ENCODE data around the gene CPPED1.

CPPED1 gene

DNA sequence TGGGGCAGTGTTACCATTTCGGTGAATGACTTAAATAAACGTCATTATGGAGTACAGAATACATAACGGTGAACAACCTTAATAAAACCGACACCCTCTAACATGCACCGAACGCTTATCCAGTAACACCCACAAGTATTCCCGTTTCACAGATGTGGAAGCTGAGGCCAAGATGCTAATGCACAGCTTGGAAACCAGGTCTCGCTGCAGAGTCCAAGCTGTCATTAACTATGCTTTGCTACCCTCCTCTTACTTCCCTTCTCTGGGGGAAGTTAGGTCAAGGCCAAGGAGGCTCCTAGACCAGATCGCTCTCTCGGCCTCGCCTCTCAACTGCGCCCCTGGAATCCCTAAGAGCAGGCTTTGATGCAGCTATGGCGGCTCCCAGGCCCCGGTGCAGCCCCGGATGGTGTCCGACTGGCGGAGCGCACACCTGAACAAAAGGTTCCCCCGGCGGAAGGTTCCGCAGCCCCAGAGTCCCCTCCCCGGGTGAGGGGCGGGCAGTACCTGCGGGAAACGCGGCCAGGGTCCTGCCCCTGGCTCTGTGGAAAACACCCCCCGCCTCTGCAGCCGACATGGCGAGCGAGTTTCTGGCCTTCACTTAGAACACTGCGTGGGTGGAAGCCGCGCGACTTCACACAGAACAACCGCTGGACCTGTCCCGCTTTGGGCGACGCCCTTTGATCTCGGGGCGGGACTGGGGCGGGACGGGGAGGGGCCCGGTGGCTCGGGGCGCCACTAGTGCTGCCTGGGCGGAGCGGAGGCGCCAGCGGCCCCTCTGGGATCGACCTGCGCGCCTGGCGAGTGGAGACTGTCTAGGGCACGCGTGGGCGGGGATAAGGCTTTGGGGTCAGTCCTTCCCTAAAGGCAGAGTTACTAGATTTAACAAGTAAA, at the start of gene CPPED1 (continued):
- TF ChIP-seq ZIC2 (tag by site-specific recombination; IDR thresholded peaks at IDR 0.05) (peak; percentile 91), MEIS1 (CRISPR knock-in tag; IDR thresholded peaks at IDR 0.05; ENCODE audit: borderline replicate concordance) (no peak), ZNF830 (tag by site-specific recombination; IDR thresholded peaks at IDR 0.05; ENCODE audit: low read depth) (no peak), ZNF785 (tag by site-specific recombination; IDR thresholded peaks at IDR 0.05) (peak; percentile 74; the same call in 1 of the 2 replicates), SALL2 (tag by site-specific recombination; IDR thresholded peaks at IDR 0.05; ENCODE audit: borderline replicate concordance) (peak; percentile 76; the same call in 1 of the 2 replicates), ZNF571 (tag by site-specific recombination; IDR thresholded peaks at IDR 0.05) (no peak), SP7 (tag by site-specific recombination; IDR thresholded peaks at IDR 0.05) (peak; percentile 95), ZNF292 (tag by site-specific recombination; IDR thresholded peaks at IDR 0.05; ENCODE audit: borderline replicate concordance, low read depth) (no peak), ZNF426 (tag by site-specific recombination; IDR thresholded peaks at IDR 0.05) (no peak), ZNF610 (tag by site-specific recombination; IDR thresholded peaks at IDR 0.05; ENCODE audit: borderline replicate concordance) (peak; percentile 78), ZBTB8A (tag by site-specific recombination; IDR thresholded peaks at IDR 0.05) (peak; percentile 69), ZFHX2 (tag by site-specific recombination; conservative IDR thresholded peaks at IDR 0.05) (peak; percentile 91), GLIS2 (tag by site-specific recombination; IDR thresholded peaks at IDR 0.05) (peak; percentile 70), EGR2 (tag by site-specific recombination; IDR thresholded peaks at IDR 0.05; ENCODE audit: low read depth) (peak; percentile 80), ZBTB20 (tag by site-specific recombination; IDR thresholded peaks at IDR 0.05) (peak; percentile 85), ZNF670 (tag by site-specific recombination; IDR thresholded peaks at IDR 0.05; ENCODE audit: low read depth) (no peak), HOXA7 (CRISPR knock-in tag; IDR thresholded peaks at IDR 0.05; ENCODE audit: borderline replicate concordance) (no peak), ZNF791 (tag by site-specific recombination; IDR thresholded peaks at IDR 0.05) (no peak), ZNF521 (tag by site-specific recombination; IDR thresholded peaks at IDR 0.05) (no peak), SETDB1 (IDR thresholded peaks at IDR 0.05; ENCODE audit: insufficient read length, low read length) (peak; percentile 68), KLF10 (tag by site-specific recombination; IDR thresholded peaks at IDR 0.05) (peak; percentile 64; the same call in 1 of the 2 replicates), ZBTB48 (tag by site-specific recombination; IDR thresholded peaks at IDR 0.05) (peak; percentile 90), REPIN1 (tag by site-specific recombination; IDR thresholded peaks at IDR 0.05; ENCODE audit: low read depth) (peak; percentile 97), ZNF768 (tag by site-specific recombination; IDR thresholded peaks at IDR 0.05) (peak; percentile 81), SP3 (tag by site-specific recombination; IDR thresholded peaks at IDR 0.05) (peak; percentile 100), TRIM28 (IDR thresholded peaks at IDR 0.05; ENCODE audit: borderline replicate concordance, low read length) (peak; percentile 79; the same call in 1 of the 2 replicates), KLF7 (tag by site-specific recombination; IDR thresholded peaks at IDR 0.05; ENCODE audit: borderline replicate concordance) (peak; percentile 99), ZNF335 (tag by site-specific recombination; conservative IDR thresholded peaks at IDR 0.05) (peak; percentile 94), KLF8 (tag by site-specific recombination; IDR thresholded peaks at IDR 0.05) (peak; percentile 99), GLI4 (tag by site-specific recombination; IDR thresholded peaks at IDR 0.05) (peak; percentile 96), ZNF121 (tag by site-specific recombination; IDR thresholded peaks at IDR 0.05) (0 out of 2 replicates have a peak, but pooled peaks have one; percentile 49), YY1 (tag by site-specific recombination; IDR thresholded peaks at IDR 0.05) (peak; percentile 99), ZNF600 (tag by site-specific recombination; IDR thresholded peaks at IDR 0.05) (peak; percentile 83; the same call in 1 of the 2 replicates), ZNF530 (tag by site-specific recombination; IDR thresholded peaks at IDR 0.05; ENCODE audit: low read depth) (no peak), ZNF561 (tag by site-specific recombination; IDR thresholded peaks at IDR 0.05; ENCODE audit: borderline replicate concordance) (peak; percentile 99)
- TF ChIP-seq, protein P1, sequence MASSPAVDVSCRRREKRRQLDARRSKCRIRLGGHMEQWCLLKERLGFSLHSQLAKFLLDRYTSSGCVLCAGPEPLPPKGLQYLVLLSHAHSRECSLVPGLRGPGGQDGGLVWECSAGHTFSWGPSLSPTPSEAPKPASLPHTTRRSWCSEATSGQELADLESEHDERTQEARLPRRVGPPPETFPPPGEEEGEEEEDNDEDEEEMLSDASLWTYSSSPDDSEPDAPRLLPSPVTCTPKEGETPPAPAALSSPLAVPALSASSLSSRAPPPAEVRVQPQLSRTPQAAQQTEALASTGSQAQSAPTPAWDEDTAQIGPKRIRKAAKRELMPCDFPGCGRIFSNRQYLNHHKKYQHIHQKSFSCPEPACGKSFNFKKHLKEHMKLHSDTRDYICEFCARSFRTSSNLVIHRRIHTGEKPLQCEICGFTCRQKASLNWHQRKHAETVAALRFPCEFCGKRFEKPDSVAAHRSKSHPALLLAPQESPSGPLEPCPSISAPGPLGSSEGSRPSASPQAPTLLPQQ (tag by site-specific recombination; IDR thresholded peaks at IDR 0.05), result peak; percentile 91
- TF ChIP-seq, protein P2, sequence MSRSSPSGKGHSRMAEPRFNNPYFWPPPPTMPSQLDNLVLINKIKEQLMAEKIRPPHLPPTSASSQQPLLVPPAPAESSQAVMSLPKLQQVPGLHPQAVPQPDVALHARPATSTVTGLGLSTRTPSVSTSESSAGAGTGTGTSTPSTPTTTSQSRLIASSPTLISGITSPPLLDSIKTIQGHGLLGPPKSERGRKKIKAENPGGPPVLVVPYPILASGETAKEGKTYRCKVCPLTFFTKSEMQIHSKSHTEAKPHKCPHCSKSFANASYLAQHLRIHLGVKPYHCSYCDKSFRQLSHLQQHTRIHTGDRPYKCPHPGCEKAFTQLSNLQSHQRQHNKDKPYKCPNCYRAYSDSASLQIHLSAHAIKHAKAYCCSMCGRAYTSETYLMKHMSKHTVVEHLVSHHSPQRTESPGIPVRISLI (tag by site-specific recombination; IDR thresholded peaks at IDR 0.05), result no peak
- TF ChIP-seq, protein P3, sequence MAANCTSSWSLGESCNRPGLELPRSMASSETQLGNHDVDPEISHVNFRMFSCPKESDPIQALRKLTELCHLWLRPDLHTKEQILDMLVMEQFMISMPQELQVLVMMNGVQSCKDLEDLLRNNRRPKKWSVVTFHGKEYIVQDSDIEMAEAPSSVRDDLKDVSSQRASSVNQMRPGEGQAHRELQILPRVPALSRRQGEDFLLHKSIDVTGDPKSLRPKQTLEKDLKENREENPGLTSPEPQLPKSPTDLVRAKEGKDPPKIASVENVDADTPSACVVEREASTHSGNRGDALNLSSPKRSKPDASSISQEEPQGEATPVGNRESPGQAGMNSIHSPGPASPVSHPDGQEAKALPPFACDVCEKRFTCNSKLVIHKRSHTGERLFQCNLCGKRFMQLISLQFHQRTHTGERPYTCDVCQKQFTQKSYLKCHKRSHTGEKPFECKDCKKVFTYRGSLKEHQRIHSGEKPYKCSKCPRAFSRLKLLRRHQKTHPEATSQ (tag by site-specific recombination; IDR thresholded peaks at IDR 0.05), result peak; percentile 87
